ENCODE results near the gene DZANK1.

DNA sequence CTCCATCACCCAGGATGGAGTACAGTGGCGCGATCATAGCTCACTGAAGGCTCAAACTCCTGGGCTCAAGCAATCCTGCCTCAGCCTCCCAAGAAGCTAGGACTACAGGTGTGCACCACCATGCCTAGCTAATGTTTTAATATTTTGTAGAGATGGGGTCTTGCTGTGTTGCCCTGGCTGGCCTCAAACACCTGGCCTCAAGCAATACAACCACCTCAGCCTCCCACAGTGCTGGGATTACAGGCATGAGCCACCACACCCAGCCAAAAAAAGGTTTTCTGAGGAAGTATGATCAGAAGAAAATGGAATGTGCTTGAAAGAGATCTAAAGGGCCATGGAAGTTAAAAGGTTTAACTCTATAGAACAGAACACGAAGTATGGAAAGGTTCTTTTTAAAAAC is 21.5 kb upstream of the DZANK1 start:
- no peak for TF ChIP-seq CTCF (IDR thresholded peaks at IDR 0.05)
- TF ChIP-seq POLR2A (IDR thresholded peaks at IDR 0.05), result no peak
